Osteoblast (primary cell): Measurements from ENCODE around the gene LRCH4. TPM values are rescaled to one million over a fixed set of nuclear protein-coding genes. Genes with fewer than 3 reads are reported as not detected.

Source experiments
- DNase-seq: peaks from one replicate; pipeline ENCODE4 v3.0.0; 2011; ENCODE audit warnings: low spot score, mixed read lengths; ENCODE audit not compliant: insufficient read length; ENCODE audit errors: missing footprints
- H2AFZ ChIP-seq: 2 replicates; pipeline ENCODE4 v1.6.0; 2011; ENCODE audit warnings: mild to moderate bottlenecking, low read length
- H3K27ac ChIP-seq: 2 replicates; pipeline ENCODE4 v1.5.1; 2011; ENCODE audit warnings: mild to moderate bottlenecking, low read depth, low read length, moderate library complexity
- H3K27me3 ChIP-seq: 2 replicates; pipeline ENCODE4 v1.6.0; 2012; ENCODE audit warnings: mild to moderate bottlenecking, control low read depth, inconsistent platforms, low read length, moderate library complexity; ENCODE audit not compliant: insufficient read depth
- H3K36me3 ChIP-seq: 2 replicates; pipeline ENCODE4 v1.5.1; 2011; ENCODE audit warnings: mild to moderate bottlenecking, low read length, control low read depth, moderate library complexity; ENCODE audit not compliant: insufficient read depth
- H3K4me1 ChIP-seq: 2 replicates; pipeline ENCODE4 v1.5.1; 2011; ENCODE audit warnings: mild to moderate bottlenecking, low read length, control low read depth, moderate library complexity; ENCODE audit not compliant: insufficient read depth
- H3K4me2 ChIP-seq: 2 replicates; pipeline ENCODE4 v1.6.0; 2011; ENCODE audit warnings: mild to moderate bottlenecking, low read length; ENCODE audit not compliant: insufficient read depth
- H3K4me3 ChIP-seq: fragments of 200-600 bp; sonication (generic); 3 replicates; pipeline ENCODE4 v1.5.1; 2012; ENCODE audit warnings: mild to moderate bottlenecking, low read length, inconsistent platforms; ENCODE audit not compliant: insufficient read depth
- H3K79me2 ChIP-seq: 2 replicates; pipeline ENCODE4 v1.6.0; 2012; ENCODE audit warnings: mild to moderate bottlenecking, low read length, control low read depth, inconsistent platforms; ENCODE audit not compliant: insufficient read depth
- H3K9me3 ChIP-seq: 2 replicates; pipeline ENCODE4 v1.5.1; 2011; ENCODE audit warnings: low read depth, low read length, control low read depth
- H4K20me1 ChIP-seq: 2 replicates; pipeline ENCODE4 v1.6.0; 2012; ENCODE audit warnings: mild to moderate bottlenecking, low read length, control low read depth; ENCODE audit not compliant: insufficient read depth
- CTCF ChIP-seq: IDR thresholded peaks from 2 replicates; pipeline ENCODE4 v1.5.1; 2011; ENCODE audit warnings: mild to moderate bottlenecking, low read depth, low read length, moderate library complexity; ENCODE audit errors: extremely low read depth
- total RNA-seq: library from RNA; depleted of rRNA; stranded (reverse); fragments of >200 nt; gene quantifications from 2 replicates; pipeline ENCODE4 v1.2.3, GENCODE V29; 2012

Gene LRCH4
- total RNA-seq, 1 donor: 14.5 TPM

GRCh38 chr7:100546926-100547800, 38.8 kb downstream of the LRCH4 start:
- Histone ChIP-seq H3K4me2 (peak overlapping the region; percentile 80), H3K36me3 (peaks cover 4% of the 10 kb centered on the region), H3K4me3 (no peak overlapping the region), H3K27ac (peak overlapping the region; percentile 90), H3K79me2 (peaks cover 28% of the 10 kb centered on the region), H4K20me1 (no peaks in the 10 kb centered on the region), H3K27me3 (no peaks in the 10 kb centered on the region), H2AFZ (no peak overlapping the region), H3K4me1 (peaks cover 53% of the 10 kb centered on the region), H3K9me3 (no peaks in the 10 kb centered on the region)
- no peak for TF ChIP-seq CTCF
- no peak for DNase-seq

GRCh38 chr7:100546129-100546925, 39.6 kb downstream of the LRCH4 start:
- H2AFZ ChIP-seq: peak overlapping the region; percentile 16
- H3K27ac ChIP-seq: peak overlapping the region; percentile 90

GRCh38 chr7:100545360-100546128, 40.4 kb downstream of the LRCH4 start:
- DNase-seq: peak; percentile 93
- Histone ChIP-seq H4K20me1 (no peaks in the 10 kb centered on the region), H3K4me3 (peak overlapping the region; percentile 41), H3K9me3 (no peaks in the 10 kb centered on the region), H3K4me1 (peaks cover 53% of the 10 kb centered on the region), H3K36me3 (no peaks in the 10 kb centered on the region), H3K27me3 (no peaks in the 10 kb centered on the region), H2AFZ (peak overlapping the region; percentile 80), H3K27ac (peak overlapping the region; percentile 90), H3K79me2 (peaks cover 38% of the 10 kb centered on the region), H3K4me2 (peak overlapping the region; percentile 80)
- TF ChIP-seq CTCF: no peak

More at GRCh38 chr7:100546129-100546925, 39.6 kb downstream of the LRCH4 start:
- H3K4me1 ChIP-seq: peaks cover 53% of the 10 kb centered on the region
- H3K36me3 ChIP-seq: no peaks in the 10 kb centered on the region
- TF ChIP-seq CTCF: no peak
- peak overlapping the region; percentile 80 for H3K4me2 ChIP-seq
- H3K4me3 ChIP-seq: peak overlapping the region; percentile 12
- H4K20me1 ChIP-seq: no peaks in the 10 kb centered on the region
- H3K27me3 ChIP-seq: no peaks in the 10 kb centered on the region
- H3K9me3 ChIP-seq: no peaks in the 10 kb centered on the region
- DNase-seq: peak; percentile 60
- peaks cover 34% of the 10 kb centered on the region for H3K79me2 ChIP-seq
